AG09309 (cell line): ENCODE data around the gene FABP1.

ENCODE experiments used
- DNase-seq: peaks from one replicate; pipeline ENCODE4 v3.0.0-alpha.2; 2010; ENCODE audit warnings: low read depth
- H3K4me3 ChIP-seq: 2 replicates; pipeline ENCODE4 v1.5.1; 2011; ENCODE audit warnings: mild to moderate bottlenecking, low read depth, low read length, moderate library complexity; ENCODE audit not compliant: control insufficient read depth
- TF ChIP-seq, protein P1 (sequence below): IDR thresholded peaks from 2 replicates; pipeline ENCODE4 v1.5.1; 2011; ENCODE audit warnings: mild to moderate bottlenecking, low read depth, low read length, inconsistent platforms; ENCODE audit not compliant: insufficient read depth, control insufficient read depth; ENCODE audit errors: missing control alignments

Gene FABP1

DNA sequence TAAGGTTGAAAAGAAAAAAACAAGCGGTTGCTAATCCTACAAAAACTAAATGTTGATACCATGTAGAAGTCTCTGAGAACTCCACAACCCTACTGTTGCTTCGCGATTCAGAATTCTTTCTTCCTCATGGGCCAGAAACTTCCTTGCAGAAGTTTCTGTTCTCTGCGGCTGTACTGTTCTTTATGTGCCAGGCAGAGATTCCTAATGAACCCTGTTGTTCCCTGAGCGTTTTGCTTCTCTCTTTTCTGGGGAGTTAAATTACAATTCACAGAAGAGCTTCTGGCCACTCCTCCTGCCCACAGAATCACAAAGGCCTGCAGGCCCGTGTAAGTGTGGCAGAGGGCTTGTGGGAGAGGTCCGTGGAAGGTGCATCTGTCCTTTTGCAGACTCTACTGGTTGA is 40.5 kb upstream of the FABP1 start:
- TF ChIP-seq, protein P1, sequence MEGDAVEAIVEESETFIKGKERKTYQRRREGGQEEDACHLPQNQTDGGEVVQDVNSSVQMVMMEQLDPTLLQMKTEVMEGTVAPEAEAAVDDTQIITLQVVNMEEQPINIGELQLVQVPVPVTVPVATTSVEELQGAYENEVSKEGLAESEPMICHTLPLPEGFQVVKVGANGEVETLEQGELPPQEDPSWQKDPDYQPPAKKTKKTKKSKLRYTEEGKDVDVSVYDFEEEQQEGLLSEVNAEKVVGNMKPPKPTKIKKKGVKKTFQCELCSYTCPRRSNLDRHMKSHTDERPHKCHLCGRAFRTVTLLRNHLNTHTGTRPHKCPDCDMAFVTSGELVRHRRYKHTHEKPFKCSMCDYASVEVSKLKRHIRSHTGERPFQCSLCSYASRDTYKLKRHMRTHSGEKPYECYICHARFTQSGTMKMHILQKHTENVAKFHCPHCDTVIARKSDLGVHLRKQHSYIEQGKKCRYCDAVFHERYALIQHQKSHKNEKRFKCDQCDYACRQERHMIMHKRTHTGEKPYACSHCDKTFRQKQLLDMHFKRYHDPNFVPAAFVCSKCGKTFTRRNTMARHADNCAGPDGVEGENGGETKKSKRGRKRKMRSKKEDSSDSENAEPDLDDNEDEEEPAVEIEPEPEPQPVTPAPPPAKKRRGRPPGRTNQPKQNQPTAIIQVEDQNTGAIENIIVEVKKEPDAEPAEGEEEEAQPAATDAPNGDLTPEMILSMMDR, result no peak
- no peak for DNase-seq
- H3K4me3 ChIP-seq, result no peak overlapping the region

DNA sequence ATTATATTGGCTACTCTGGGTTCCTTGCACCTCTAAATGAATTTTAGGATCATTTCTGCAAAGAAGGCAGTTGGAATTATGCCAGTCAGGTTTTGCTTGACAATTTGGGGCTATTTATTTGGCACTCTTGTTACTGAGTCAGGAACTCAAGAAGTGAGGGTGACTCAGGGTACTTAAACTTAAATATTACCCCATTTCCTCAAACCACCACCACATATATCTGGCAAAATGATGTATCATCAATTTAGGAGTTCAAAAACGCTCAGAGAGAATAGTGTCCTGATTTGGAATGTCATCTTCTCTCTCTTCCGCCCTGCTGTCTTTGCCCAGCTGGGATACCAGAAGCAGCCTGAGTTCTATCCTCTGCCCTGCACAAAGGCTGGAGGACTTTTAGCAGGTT is 39.9 kb upstream of the FABP1 start:
- TF ChIP-seq, protein P1, result no peak
- no peak for DNase-seq
- H3K4me3 ChIP-seq, result no peak overlapping the region

DNA sequence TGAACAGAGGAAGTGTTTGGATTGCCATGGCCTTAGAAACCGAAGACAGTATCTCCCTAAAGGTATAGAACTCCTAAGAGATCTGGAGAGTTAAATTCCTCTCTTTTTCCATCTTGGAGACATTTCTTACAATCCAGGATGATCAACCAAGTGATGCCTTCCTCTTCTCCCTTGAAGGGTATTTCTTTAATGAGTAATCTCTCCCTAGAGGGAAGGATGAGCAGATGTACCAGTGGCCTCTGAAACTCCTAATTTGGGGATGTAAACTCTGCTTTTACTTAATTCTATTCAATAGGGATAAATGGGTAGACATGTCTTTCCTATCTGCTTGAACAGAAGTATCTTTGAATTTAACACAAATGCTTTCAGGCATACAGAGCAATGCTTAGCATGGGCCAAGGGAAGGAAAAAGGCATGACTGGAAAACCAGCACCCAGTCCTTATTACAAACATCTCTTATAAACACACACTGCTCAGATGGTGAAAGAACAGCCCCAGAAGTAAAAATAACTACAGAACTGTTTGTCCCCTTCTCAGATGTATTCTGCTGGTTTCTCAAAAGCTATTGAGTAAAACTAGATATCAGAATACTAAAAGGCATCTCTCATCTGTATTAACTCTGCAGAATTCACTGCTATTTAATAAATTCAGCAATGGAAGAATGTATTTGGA is 37.6 kb upstream of the FABP1 start:
- TF ChIP-seq, protein P1, result no peak
- no peak overlapping the region for H3K4me3 ChIP-seq
- no peak for DNase-seq

DNA sequence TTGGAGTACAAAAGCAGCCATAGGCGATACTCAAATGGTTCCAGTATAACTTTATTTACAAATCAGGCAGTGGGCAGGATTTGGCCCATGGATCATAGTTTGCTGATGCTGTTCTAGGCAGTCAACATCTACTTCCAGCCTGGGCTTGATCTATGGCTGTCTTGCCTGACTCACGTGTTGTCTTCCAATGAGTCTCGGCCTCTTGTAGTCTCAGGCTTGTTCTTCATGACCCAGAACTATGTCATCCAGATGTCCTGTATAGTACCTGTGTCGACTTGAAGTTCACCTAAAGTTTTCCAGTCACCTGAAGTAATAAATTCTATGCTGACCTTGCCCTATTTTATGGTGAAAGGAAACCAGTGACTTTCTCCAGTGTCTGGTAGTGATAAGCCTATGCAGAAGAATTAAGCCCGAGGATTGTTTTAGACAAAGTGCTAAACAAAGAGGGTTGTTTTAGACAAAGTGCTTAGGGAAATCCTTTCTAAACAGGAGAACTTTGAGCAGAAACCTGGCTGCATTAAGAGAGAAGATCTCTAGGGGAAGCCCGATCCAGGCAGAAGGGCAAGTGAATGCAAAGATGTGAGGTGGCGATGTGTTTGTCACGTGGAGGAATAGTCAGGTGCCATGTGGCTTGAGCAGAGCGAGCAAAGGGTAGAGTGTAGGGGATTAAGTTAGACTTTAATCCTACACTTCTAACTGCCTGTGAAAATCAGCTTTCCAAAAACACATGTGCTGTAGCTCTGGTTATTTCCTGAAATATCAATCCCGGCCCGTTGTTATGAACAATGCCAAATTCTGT is 33.8 kb upstream of the FABP1 start:
- TF ChIP-seq, protein P1, result no peak
- DNase-seq, result no peak
- H3K4me3 ChIP-seq, result no peak overlapping the region

DNA sequence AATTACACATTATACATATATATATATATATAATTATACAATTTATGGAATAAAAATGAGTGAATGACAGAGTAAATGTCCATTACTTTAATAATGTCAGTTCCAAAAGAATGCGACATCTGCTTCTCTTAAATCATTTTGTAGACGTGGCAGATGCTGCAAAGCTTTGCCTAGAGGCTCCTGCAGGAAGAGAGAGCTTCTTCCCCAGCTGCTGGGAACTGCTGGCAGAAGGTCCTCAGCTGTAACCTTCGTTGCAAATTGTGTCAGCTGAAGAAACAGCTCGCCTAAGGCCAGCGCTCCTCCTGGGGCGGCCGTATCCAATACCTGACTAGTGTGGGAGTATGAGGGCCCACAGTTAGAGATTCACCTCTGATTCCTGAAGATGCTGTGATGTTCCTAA is 32.7 kb upstream of the FABP1 start:
- DNase-seq, result no peak
- H3K4me3 ChIP-seq, result no peak overlapping the region
- TF ChIP-seq, protein P1, result no peak

DNA sequence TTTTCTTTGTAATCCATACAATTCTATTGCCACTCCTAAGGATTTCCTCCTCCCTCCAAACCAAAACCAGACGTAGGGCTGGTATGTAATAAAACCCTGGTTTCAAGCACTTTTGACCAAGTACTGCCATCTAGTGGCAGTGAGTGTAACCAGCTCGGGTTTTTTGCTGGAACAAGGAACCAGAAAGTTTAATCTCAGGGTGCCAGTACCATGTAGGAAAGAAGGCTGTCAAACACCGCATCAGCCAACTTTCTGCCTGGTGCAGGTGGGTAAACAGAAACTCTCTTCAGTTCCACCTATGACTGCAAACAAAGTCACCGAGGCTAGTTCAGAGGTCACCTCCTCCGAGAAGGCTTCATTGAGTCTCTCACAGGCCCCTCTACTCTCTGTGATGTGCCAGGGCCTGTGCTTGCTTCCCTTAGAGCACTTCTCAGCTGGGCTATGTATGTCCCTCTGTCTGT is 32.1 kb upstream of the FABP1 start:
- peak; percentile 51 for DNase-seq
- H3K4me3 ChIP-seq, result no peak overlapping the region
- TF ChIP-seq, protein P1, result peak; percentile 83
